OCI-LY1 (cell line): ENCODE results near the gene MRPL58.

Experiments used
- EZH2 ChIP-seq: fragments of 200-600 bp; sonication (generic), shearing (Covaris generic); IDR thresholded peaks from 2 replicates; pipeline ENCODE4 v1.8.0; 2017; ENCODE audit warnings: borderline replicate concordance, mixed run types, mild to moderate bottlenecking, antibody characterized with exemption, low read length, moderate library complexity, mixed read lengths
- TF ChIP-seq, protein P1 (sequence below): fragments of 200-600 bp; sonication (generic), shearing (Covaris generic); IDR thresholded peaks from 2 replicates; pipeline ENCODE4 v1.5.1; 2017; ENCODE audit warnings: mild to moderate bottlenecking, antibody characterized with exemption, low read length, moderate library complexity, mixed read lengths

GRCh38 chr17:74987909-74988711 lies 24.4 kb upstream of the MRPL58 start:
- TF ChIP-seq EZH2 = no peak
- TF ChIP-seq, protein P1, sequence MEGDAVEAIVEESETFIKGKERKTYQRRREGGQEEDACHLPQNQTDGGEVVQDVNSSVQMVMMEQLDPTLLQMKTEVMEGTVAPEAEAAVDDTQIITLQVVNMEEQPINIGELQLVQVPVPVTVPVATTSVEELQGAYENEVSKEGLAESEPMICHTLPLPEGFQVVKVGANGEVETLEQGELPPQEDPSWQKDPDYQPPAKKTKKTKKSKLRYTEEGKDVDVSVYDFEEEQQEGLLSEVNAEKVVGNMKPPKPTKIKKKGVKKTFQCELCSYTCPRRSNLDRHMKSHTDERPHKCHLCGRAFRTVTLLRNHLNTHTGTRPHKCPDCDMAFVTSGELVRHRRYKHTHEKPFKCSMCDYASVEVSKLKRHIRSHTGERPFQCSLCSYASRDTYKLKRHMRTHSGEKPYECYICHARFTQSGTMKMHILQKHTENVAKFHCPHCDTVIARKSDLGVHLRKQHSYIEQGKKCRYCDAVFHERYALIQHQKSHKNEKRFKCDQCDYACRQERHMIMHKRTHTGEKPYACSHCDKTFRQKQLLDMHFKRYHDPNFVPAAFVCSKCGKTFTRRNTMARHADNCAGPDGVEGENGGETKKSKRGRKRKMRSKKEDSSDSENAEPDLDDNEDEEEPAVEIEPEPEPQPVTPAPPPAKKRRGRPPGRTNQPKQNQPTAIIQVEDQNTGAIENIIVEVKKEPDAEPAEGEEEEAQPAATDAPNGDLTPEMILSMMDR = no peak
